K562 treated with DMSO at 1 percent for 4 hours (cell line): ENCODE results near the gene DCUN1D4. TPM values are rescaled to one million over a fixed set of nuclear protein-coding genes. Genes with fewer than 3 reads are reported as not detected.

Experiments used
- total RNA-seq: library from RNA; unstranded; fragments of 300-600 nt; gene quantifications from 2 replicates; pipeline ENCODE4 v1.2.3, GENCODE V29; 2022; ENCODE audit not compliant: insufficient read depth

DCUN1D4 gene
- 8.2 and 11.5 TPM in 2 replicates for total RNA-seq

GRCh38 chr4:51842554-51843308, at the start of gene DCUN1D4:
Gene DCUN1D4, plus strand, starts transcription at chr4:51843153. Its CDS starts 90 bp downstream, at chr4:51843243.

Other genes starting within 250 kb of the DCUN1D4 start
- gene LRRC66, start 177.2 kb downstream of the DCUN1D4 start, total RNA-seq, result not detected in 2 replicates
- 1.3 TPM in 1 of 2 replicates, not detected in the other for gene SGCB, start 195.1 kb downstream of the DCUN1D4 start, total RNA-seq
- not detected in 2 replicates for gene SPATA18, start 208.2 kb downstream of the DCUN1D4 start, total RNA-seq